CD4-positive, alpha-beta T cell (primary cell): ENCODE results near the gene CDH4. TPM values are rescaled to one million over a fixed set of nuclear protein-coding genes. Genes with fewer than 3 reads are reported as not detected.
"Not testable (repeated sequence)": the region's sequence is repeated elsewhere in the genome, so short reads cannot be mapped to it uniquely, and the experiment has no call there.

Experiments used
- ATAC-seq: fragments of 200-7000 bp; cut with Tn5 transposase; one replicate; pipeline ENCODE4 v1.10.0; 2022; ENCODE audit warnings: mild to moderate bottlenecking; ENCODE audit not compliant: poor library complexity
- CTCF ChIA-PET: fragments of 350-600 bp; sonication (Branson Sonifier 250); formaldehyde crosslinking; loops from one replicate; lab custom pipeline; 2021; ENCODE audit warnings: antibody characterized with exemption, inconsistent platforms; lab: Charles Lee
- POLR2A ChIA-PET: fragments of 350-600 bp; sonication (Branson Sonifier 250); formaldehyde crosslinking; loops from one replicate; lab custom pipeline; 2021; ENCODE audit warnings: antibody characterized with exemption, inconsistent platforms; lab: Charles Lee
- DNase-seq, 14 experiments: peaks; one replicate each; pipeline ENCODE4 v3.0.0-alpha.2; 2013 to 2020; ENCODE audit warnings: mixed read lengths in 2 of 14
- H3K27ac ChIP-seq, 2 donors: one replicate each; pipeline versions ENCODE4 v1.5.1 to v1.7.0; 2013; ENCODE audit warnings: low read length in 2 of 2, low read depth in 1 of 2, mild to moderate bottlenecking in 1 of 2
- H3K27me3 ChIP-seq, 2 experiments: 1 replicate in 1 of 2; 2 replicates in 1 of 2; pipeline versions ENCODE4 v1.6.1 to v1.7.0; 2013; ENCODE audit warnings: low read length in 2 of 2, control low read depth in 1 of 2, mild to moderate bottlenecking in 1 of 2, moderate library complexity in 1 of 2; ENCODE audit not compliant: insufficient read depth in 2 of 2, control insufficient read depth in 1 of 2
- H3K36me3 ChIP-seq: one replicate; pipeline ENCODE4 v1.6.1; 2013; ENCODE audit warnings: low read length, control low read depth; ENCODE audit not compliant: insufficient read depth
- H3K4me1 ChIP-seq: one replicate; pipeline ENCODE4 v1.6.1; 2013; ENCODE audit warnings: low read length, control low read depth; ENCODE audit not compliant: insufficient read depth
- H3K4me3 ChIP-seq: one replicate; pipeline ENCODE4 v1.5.1; 2013; ENCODE audit warnings: mild to moderate bottlenecking, low read length, moderate library complexity
- H3K9me3 ChIP-seq, 2 experiments: 1 replicate in 1 of 2; 2 replicates in 1 of 2; pipeline versions ENCODE4 v1.6.1 to v1.7.0; 2013; ENCODE audit warnings: low read length in 2 of 2, mild to moderate bottlenecking in 2 of 2, control low read depth in 1 of 2, moderate library complexity in 1 of 2; ENCODE audit not compliant: control insufficient read depth in 1 of 2, insufficient read depth in 1 of 2
- H3K27ac Mint-ChIP-seq: one replicate; pipeline ENCODE4 v1.8.0; 2020; ENCODE audit warnings: mixed read lengths
- H3K27me3 Mint-ChIP-seq: one replicate; pipeline ENCODE4 v1.8.0; 2021; ENCODE audit warnings: mixed read lengths
- H3K36me3 Mint-ChIP-seq: one replicate; pipeline ENCODE4 v1.8.0; 2021; ENCODE audit warnings: low read depth, mixed read lengths
- H3K4me1 Mint-ChIP-seq: one replicate; pipeline ENCODE4 v1.8.0; 2021; ENCODE audit warnings: low read depth, mixed read lengths
- H3K4me3 Mint-ChIP-seq: one replicate; pipeline ENCODE4 v1.8.0; 2020; ENCODE audit warnings: mild to moderate bottlenecking, mixed read lengths
- H3K9me3 Mint-ChIP-seq: one replicate; pipeline ENCODE4 v1.8.0; 2020; ENCODE audit warnings: mixed read lengths
- intact Hi-C, 2 experiments: fragments of 100-400 bp; cut with DNase I in 1 of 2; cut with micrococcal nuclease in 1 of 2; formaldehyde crosslinking; loops; one replicate each; pipeline versions ENCODE4 v1.15.1 to v1.9.0; 2023 to 2025; cut with DNase I, micrococcal nuclease
- total RNA-seq, 174 experiments: library from RNA in 2 of 174; stranded (reverse) in 2 of 174; gene quantifications; one replicate each; pipeline ENCODE4 v1.2.3 and lab custom pipeline; 2021 to 2026
- TF ChIP-seq, protein P1 (sequence below): fragments of 200-600 bp; IDR thresholded peaks from one replicate; pipeline ENCODE4 v1.8.0; 2022; ENCODE audit warnings: antibody characterized with exemption, mild to moderate bottlenecking

The CDH4 gene
- total RNA-seq, 2 experiments from 2014 or later: 0.11 TPM

DNA sequence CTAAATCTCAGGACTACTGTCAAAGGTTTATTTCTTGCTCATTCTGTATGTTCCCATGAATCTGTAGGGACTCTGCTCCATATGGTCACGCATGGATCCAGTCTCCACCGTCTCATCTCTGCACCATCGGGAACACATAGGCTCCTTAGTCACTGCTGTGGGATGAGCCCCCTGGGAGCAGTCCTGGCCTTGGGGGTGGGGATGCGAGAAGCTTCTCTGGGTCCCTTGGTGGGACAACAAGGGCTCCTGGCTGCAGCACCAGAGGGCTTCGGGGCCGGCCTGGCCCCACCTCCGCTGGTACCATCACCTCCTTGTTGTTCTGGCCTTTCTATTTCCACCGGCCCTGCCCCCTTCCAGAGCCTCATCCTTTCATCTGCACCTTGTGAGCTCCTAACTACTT, 148.4 kb downstream of the CDH4 start:
- no peak for ATAC-seq
- H3K4me1 ChIP-seq: no peaks in the 10 kb centered on the region
- ChIA-PET POLR2A (no interaction called here), CTCF (no interaction called here)
- TF ChIP-seq, protein P1, sequence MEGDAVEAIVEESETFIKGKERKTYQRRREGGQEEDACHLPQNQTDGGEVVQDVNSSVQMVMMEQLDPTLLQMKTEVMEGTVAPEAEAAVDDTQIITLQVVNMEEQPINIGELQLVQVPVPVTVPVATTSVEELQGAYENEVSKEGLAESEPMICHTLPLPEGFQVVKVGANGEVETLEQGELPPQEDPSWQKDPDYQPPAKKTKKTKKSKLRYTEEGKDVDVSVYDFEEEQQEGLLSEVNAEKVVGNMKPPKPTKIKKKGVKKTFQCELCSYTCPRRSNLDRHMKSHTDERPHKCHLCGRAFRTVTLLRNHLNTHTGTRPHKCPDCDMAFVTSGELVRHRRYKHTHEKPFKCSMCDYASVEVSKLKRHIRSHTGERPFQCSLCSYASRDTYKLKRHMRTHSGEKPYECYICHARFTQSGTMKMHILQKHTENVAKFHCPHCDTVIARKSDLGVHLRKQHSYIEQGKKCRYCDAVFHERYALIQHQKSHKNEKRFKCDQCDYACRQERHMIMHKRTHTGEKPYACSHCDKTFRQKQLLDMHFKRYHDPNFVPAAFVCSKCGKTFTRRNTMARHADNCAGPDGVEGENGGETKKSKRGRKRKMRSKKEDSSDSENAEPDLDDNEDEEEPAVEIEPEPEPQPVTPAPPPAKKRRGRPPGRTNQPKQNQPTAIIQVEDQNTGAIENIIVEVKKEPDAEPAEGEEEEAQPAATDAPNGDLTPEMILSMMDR: no peak
- H3K27ac Mint-ChIP-seq: no peak overlapping the region
- H3K4me3 Mint-ChIP-seq: no peak overlapping the region
- H3K4me1 Mint-ChIP-seq: no peaks in the 10 kb centered on the region
- intact Hi-C loops: no loop called here
- peaks cover 0 to 34% of the 10 kb centered on the region in 2 experiments for H3K9me3 ChIP-seq
- H3K36me3 ChIP-seq: no peaks in the 10 kb centered on the region
- H3K27ac ChIP-seq: no peak overlapping the region
- H3K9me3 Mint-ChIP-seq: no peaks in the 10 kb centered on the region
- H3K27me3 Mint-ChIP-seq: no peaks in the 10 kb centered on the region
- no peaks in the 10 kb centered on the region for H3K27me3 ChIP-seq
- no peak for DNase-seq
- H3K4me3 ChIP-seq: no peak overlapping the region
- H3K36me3 Mint-ChIP-seq: no peaks in the 10 kb centered on the region

DNA sequence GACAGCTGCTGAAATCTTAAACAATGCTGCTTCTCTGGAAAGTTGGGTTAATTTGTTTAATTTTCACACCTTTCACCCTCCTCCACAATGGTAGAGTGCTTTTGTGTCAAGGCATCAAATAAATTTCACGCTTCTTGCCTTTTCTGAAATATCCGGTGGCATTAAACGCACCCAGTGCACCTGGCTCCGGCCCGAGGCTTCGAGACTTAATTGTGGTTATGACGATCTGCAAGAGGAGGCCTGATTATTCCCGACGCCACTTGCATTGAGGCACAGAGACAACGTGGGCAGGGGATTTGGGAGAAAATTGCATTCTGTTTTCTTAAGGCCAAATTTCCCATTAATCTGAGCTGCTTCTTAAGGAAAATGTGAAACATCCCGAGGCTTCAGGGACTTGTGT, 152.2 kb downstream of the CDH4 start:
- no peak overlapping the region for H3K4me3 Mint-ChIP-seq
- H3K4me3 ChIP-seq: no peak overlapping the region
- intact Hi-C loops: no loop called here
- no peaks in the 10 kb centered on the region for H3K36me3 Mint-ChIP-seq
- no peaks in the 10 kb centered on the region for H3K4me1 Mint-ChIP-seq
- H3K4me1 ChIP-seq: no peaks in the 10 kb centered on the region
- CTCF ChIA-PET: no interaction called here
- H3K27me3 Mint-ChIP-seq: no peaks in the 10 kb centered on the region
- no peaks in the 10 kb centered on the region for H3K27me3 ChIP-seq
- peaks cover 0 to 28% of the 10 kb centered on the region in 2 experiments for H3K9me3 ChIP-seq
- TF ChIP-seq, protein P1: no peak
- no peak overlapping the region for H3K27ac ChIP-seq
- DNase-seq (no peak), ATAC-seq (no peak)
- no peak overlapping the region for H3K27ac Mint-ChIP-seq
- peaks cover 2% of the 10 kb centered on the region for H3K9me3 Mint-ChIP-seq
- POLR2A ChIA-PET: no interaction called here
- H3K36me3 ChIP-seq: no peaks in the 10 kb centered on the region

DNA sequence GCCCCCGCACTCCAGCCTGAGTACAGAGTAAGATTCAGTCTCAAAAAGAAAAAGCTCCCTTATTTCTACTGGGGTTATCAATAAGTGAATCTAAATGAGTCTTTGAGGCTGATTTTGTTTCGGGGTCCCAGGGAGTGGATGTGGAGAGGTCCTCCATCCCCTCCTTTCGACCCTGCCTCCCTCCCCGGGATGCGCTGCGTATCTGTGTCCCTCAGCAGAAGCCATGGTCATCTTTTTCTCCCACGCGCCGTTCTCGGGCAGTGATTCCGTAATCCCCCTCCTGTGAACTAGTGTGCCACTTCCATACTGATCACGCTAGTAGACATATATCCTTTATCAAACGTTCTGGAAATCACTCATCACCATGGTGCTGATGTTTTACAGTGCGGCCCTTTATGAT, 152.9 kb downstream of the CDH4 start:
- no peaks in the 10 kb centered on the region for H3K27me3 Mint-ChIP-seq
- ChIA-PET CTCF (no interaction called here), POLR2A (no interaction called here)
- peaks cover 0 to 21% of the 10 kb centered on the region in 2 experiments for H3K9me3 ChIP-seq
- no peaks in the 10 kb centered on the region for H3K36me3 Mint-ChIP-seq
- intact Hi-C loops: no loop called here
- H3K27me3 ChIP-seq: no peaks in the 10 kb centered on the region
- H3K4me1 Mint-ChIP-seq: no peaks in the 10 kb centered on the region
- DNase-seq (no peak), ATAC-seq (no peak)
- no peak overlapping the region for H3K4me3 ChIP-seq
- H3K4me3 Mint-ChIP-seq: no peak overlapping the region
- H3K27ac Mint-ChIP-seq: no peak overlapping the region
- peaks cover 2% of the 10 kb centered on the region for H3K9me3 Mint-ChIP-seq
- H3K27ac ChIP-seq: no peak overlapping the region
- no peaks in the 10 kb centered on the region for H3K4me1 ChIP-seq
- H3K36me3 ChIP-seq: no peaks in the 10 kb centered on the region
- TF ChIP-seq, protein P1: no peak

DNA sequence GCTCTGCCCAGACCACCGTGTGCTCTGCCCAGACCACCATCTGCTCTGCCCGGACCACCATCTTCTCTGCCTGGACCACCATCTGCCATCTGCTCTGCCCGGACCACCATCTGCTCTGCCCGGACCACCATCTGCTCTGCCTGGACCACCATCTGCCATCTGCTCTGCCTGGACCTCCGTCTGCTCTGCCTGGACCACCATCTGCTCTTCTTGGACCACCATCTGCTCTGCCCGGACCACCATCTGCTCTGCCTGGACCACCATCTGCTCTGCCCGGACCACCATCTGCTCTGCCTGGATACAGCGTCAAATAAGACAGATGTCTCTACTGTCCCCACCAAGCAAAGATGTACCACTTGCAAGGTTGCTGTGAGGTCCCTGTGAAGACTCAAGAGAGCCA, 154.7 kb downstream of the CDH4 start:
- ATAC-seq, CTCF ChIA-PET, DNase-seq, H3K27ac Mint-ChIP-seq, H3K27ac ChIP-seq, H3K4me1 Mint-ChIP-seq, H3K4me1 ChIP-seq, intact Hi-C loops, H3K36me3 Mint-ChIP-seq, H3K27me3 ChIP-seq, H3K4me3 Mint-ChIP-seq, H3K27me3 Mint-ChIP-seq, POLR2A ChIA-PET, H3K36me3 ChIP-seq, H3K4me3 ChIP-seq, H3K9me3 Mint-ChIP-seq: not testable (repeated sequence)
- peaks cover 0 to 20% of the 10 kb centered on the region in 2 experiments for H3K9me3 ChIP-seq
